ENCODE data around the gene TSR3.
A peak's percentile ranks its signal among the peaks of the same experiment; 100 is the strongest.

DNA sequence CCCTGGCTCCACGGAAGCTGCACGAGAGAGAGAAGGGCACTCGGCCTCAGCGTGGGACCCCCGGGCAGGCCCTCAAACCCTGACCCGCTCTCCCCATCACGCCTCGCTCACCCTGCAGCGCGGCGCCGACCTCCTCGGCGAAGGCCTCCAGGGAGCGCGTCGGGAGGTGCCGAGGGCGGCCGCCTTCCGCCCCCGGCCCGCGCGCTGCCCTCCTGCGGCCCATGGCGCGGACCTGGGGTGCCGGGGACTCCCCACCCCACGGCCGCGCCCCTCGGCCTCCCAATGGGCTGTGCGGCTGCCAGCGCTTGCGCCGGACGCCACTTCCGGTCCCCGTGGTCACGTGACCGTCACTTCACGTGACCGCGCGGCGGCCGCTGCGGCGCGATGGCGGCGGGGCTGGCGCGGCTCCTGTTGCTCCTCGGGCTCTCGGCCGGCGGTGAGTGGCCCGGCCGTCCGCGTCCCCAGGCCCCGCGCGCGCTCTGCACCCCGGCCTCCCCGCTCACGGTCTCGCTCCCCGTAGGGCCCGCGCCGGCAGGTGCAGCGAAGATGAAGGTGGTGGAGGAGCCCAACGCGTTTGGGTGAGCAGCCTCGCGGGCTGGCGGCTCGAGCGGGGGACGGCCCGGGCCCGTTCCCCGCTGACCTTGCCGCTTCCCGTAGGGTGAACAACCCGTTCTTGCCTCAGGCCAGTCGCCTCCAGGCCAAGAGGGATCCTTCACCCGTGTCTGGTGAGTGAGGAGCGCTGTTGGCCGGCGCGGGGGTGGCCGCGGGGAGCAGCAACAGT, at the start of gene TSR3, which contains the start of gene GNPTG:
- peak in 1 of 3 experiments; percentile 32 for TF ChIP-seq CTCF (IDR thresholded peaks at IDR 0.05)
- no peak for TF ChIP-seq POLR2A (IDR thresholded peaks at IDR 0.05)

Data from testis (tissue), 2 donors.